ENCODE measurements around the gene SHLD1.

SHLD1 gene

DNA sequence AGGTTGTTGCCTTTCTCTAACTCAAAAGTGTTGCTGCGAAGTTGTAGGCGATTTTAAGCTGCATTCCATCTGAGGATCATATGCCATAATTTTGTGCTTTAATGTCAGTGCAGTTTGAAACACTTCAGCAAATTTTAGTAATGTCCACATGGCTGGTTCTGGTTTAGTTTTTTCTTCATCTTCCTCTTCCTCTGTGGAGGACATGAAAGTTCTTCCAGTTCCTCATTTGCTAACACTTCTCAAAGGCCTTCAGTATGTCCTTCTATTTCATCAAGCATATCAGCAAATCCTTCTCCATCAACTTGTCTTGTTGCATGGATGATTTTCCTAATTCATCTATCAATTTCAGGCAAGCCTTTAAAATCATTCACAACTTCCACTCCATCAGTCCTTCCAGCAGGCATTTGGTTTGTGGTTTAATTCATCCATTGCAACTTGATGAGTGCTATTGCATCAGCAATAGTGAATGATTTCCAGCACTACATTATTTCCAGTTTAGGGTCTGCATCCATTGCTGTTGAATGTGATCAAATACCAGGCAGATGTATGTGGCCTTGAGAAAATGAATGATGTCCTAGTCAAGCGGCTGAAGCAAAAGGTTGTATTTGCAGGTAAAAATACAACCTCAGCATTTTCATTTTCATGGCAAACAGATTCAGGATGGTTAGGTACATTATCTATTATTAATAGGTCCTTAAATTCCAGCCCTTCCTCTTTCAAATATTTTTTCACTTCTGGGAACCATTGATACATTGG is 20.2 kb downstream of the SHLD1 start:
- H3K79me2 ChIP-seq: no peaks in the 10 kb centered on the region
- H3K27me3 ChIP-seq (ENCODE audit: control insufficient read depth, insufficient read depth, low read length): no peaks in the 10 kb centered on the region
- no peak overlapping the region for H3K4me2 ChIP-seq (ENCODE audit: low read length)
- no peaks in the 10 kb centered on the region for H3K9me3 ChIP-seq (ENCODE audit: control insufficient read depth, low read length)
- TF ChIP-seq, protein P1, sequence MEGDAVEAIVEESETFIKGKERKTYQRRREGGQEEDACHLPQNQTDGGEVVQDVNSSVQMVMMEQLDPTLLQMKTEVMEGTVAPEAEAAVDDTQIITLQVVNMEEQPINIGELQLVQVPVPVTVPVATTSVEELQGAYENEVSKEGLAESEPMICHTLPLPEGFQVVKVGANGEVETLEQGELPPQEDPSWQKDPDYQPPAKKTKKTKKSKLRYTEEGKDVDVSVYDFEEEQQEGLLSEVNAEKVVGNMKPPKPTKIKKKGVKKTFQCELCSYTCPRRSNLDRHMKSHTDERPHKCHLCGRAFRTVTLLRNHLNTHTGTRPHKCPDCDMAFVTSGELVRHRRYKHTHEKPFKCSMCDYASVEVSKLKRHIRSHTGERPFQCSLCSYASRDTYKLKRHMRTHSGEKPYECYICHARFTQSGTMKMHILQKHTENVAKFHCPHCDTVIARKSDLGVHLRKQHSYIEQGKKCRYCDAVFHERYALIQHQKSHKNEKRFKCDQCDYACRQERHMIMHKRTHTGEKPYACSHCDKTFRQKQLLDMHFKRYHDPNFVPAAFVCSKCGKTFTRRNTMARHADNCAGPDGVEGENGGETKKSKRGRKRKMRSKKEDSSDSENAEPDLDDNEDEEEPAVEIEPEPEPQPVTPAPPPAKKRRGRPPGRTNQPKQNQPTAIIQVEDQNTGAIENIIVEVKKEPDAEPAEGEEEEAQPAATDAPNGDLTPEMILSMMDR (IDR thresholded peaks at IDR 0.05): no peak
- H3K4me1 ChIP-seq: no peaks in the 10 kb centered on the region
- H3K36me3 ChIP-seq (ENCODE audit: control insufficient read depth, insufficient read depth, low read length): no peaks in the 10 kb centered on the region
- H3K9ac ChIP-seq: no peak overlapping the region
- no peak overlapping the region for H3K4me3 ChIP-seq (ENCODE audit: low read depth, low read length)
- no peak overlapping the region for H2AFZ ChIP-seq
- no peak overlapping the region for H3K27ac ChIP-seq

DNA sequence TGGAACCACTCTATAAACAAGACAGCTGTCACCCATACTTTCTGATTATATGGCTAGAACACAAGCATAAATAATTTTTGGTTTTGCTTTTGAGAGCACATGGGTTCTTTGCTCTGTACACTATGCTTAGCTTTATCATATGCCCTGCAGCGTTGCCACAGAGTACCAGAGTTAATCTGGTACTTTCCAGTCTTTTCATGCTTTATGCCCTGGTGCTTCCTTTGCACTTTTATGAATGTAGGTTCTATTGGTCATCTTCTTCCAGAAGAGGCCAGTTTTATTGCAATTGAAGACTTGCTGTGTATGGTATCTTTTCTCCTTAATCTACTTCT is 20.8 kb downstream of the SHLD1 start:
- Histone ChIP-seq H3K27ac (no peak overlapping the region), H3K4me2 (ENCODE audit: low read length) (no peak overlapping the region), H3K9me3 (ENCODE audit: control insufficient read depth, low read length) (no peaks in the 10 kb centered on the region), H3K36me3 (ENCODE audit: control insufficient read depth, insufficient read depth, low read length) (no peaks in the 10 kb centered on the region), H3K27me3 (ENCODE audit: control insufficient read depth, insufficient read depth, low read length) (no peaks in the 10 kb centered on the region), H3K79me2 (no peaks in the 10 kb centered on the region), H3K9ac (no peak overlapping the region), H3K4me3 (ENCODE audit: low read depth, low read length) (no peak overlapping the region), H2AFZ (no peak overlapping the region), H3K4me1 (no peaks in the 10 kb centered on the region)
- TF ChIP-seq, protein P1 (IDR thresholded peaks at IDR 0.05): no peak

DNA sequence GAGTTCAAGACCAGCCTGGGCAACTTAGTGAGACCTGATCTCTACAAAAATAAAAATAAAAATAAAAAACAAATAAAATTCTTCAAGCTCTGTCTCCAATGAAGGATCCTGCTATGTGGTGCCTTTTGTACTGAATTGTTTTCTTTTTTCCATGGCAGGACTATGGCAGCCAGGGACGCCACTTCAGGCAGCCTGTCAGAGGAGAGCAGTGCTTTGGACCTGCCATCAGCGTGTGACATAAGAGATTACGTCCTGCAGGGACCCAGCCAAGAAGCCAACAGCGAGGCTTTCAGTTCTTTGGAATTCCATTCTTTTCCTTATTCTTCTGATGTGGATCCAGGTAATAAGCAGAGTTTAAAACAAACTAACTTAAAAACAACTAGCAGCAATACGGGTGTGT is 22.5 kb downstream of the SHLD1 start:
- H3K27ac ChIP-seq: no peak overlapping the region

DNA sequence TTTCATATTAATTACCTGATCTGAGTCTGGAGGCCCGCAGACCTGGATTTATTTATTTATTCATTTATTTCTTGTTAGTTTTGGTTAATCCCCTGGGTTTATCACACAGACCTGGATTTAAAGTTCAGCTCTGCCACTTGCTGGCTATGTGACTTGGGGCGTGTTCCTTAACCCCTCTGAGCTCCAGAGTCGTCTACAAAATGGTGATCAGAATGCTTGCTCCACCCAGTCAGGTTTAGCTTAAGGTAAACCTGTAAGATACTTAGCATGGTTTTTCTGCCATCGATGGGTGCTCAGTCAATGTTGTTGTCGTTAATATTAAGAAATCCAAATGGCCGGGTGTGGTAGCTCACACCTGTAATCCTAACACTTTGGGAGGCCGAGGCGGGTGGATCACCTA is 23.4 kb downstream of the SHLD1 start:
- no peak overlapping the region for H3K27ac ChIP-seq
- no peak overlapping the region for H3K4me3 ChIP-seq (ENCODE audit: low read depth, low read length)
- no peak overlapping the region for H3K4me2 ChIP-seq (ENCODE audit: low read length)
- no peak overlapping the region for H2AFZ ChIP-seq
- no peaks in the 10 kb centered on the region for H3K36me3 ChIP-seq (ENCODE audit: control insufficient read depth, insufficient read depth, low read length)
- no peaks in the 10 kb centered on the region for H3K4me1 ChIP-seq
- H3K27me3 ChIP-seq (ENCODE audit: control insufficient read depth, insufficient read depth, low read length): no peaks in the 10 kb centered on the region
- H3K79me2 ChIP-seq: no peaks in the 10 kb centered on the region
- H3K9me3 ChIP-seq (ENCODE audit: control insufficient read depth, low read length): no peaks in the 10 kb centered on the region
- no peak overlapping the region for H3K9ac ChIP-seq
- TF ChIP-seq, protein P1 (IDR thresholded peaks at IDR 0.05): no peak

More for the DNA sequence above, 22.5 kb downstream of the SHLD1 start:
- Histone ChIP-seq H3K27me3 (ENCODE audit: control insufficient read depth, insufficient read depth, low read length) (no peaks in the 10 kb centered on the region), H3K4me2 (ENCODE audit: low read length) (no peak overlapping the region), H2AFZ (no peak overlapping the region), H3K4me1 (no peaks in the 10 kb centered on the region), H3K36me3 (ENCODE audit: control insufficient read depth, insufficient read depth, low read length) (no peaks in the 10 kb centered on the region), H3K79me2 (no peaks in the 10 kb centered on the region), H3K4me3 (ENCODE audit: low read depth, low read length) (no peak overlapping the region), H3K9me3 (ENCODE audit: control insufficient read depth, low read length) (no peaks in the 10 kb centered on the region), H3K9ac (no peak overlapping the region)
- TF ChIP-seq, protein P1 (IDR thresholded peaks at IDR 0.05): no peak

DNA sequence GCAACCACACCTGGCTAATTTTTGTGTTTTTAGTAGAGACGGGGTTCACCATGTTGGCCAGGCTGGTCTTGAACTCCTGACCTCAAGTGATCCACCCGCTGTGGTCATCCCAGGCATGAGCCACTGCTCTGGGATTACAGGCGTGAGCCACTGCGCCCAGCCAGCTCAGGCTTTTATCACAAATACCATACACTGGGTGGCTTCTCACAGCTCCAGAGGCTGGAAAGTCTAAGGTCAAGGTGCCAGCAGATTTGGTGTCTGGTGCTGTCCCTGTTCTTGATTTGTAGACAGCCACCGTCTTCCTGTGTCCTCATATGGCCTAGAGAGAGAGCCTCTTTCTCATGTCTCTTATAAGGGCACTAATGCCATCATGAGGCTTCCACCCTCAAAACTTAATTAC is 25.9 kb downstream of the SHLD1 start:
- Histone ChIP-seq H3K4me3 (ENCODE audit: low read depth, low read length) (no peak overlapping the region), H3K4me2 (ENCODE audit: low read length) (no peak overlapping the region), H3K79me2 (no peaks in the 10 kb centered on the region), H3K27me3 (ENCODE audit: control insufficient read depth, insufficient read depth, low read length) (no peaks in the 10 kb centered on the region), H3K36me3 (ENCODE audit: control insufficient read depth, insufficient read depth, low read length) (no peaks in the 10 kb centered on the region), H3K4me1 (no peaks in the 10 kb centered on the region), H3K27ac (no peak overlapping the region), H2AFZ (no peak overlapping the region), H3K9ac (no peak overlapping the region), H3K9me3 (ENCODE audit: control insufficient read depth, low read length) (no peaks in the 10 kb centered on the region)
- TF ChIP-seq, protein P1 (IDR thresholded peaks at IDR 0.05): no peak

Data from parathyroid adenoma (tissue), 2 donors.